Activated CD4-positive, alpha-beta T cell treated with anti-CD3 and anti-CD28 coated beads for 1 hour (primary cell): ENCODE data around the gene TXNRD2.

Experiments used
- DNase-seq: peaks from one replicate; pipeline ENCODE4 v3.0.0-alpha.2; 2020

Gene TXNRD2

GRCh38 chr22:19979712-19980493, 38.3 kb upstream of the TXNRD2 start:
- DNase-seq = no peak

DNA sequence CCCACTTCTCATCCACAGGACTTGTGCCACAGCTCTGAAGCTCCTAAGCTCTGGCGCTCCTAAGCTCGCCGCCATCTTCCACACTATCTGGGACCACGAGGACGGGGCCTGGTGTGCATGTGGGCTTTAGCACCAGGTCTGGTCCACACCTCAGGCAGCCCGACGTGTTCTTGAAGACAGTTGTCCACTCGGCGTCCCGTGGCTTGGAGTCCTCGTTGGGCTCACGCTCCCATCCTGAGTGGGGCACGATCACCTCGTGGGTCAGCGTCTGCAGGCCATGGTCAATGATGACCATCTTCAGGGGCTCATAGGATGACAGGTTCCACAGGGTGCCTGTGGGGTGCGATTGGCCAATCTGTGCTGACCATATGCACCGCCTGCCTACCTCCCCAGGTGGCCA, 37.1 kb upstream of the TXNRD2 start:
- DNase-seq = no peak

- DNase-seq = no peak
These were observed 36.0 kb upstream of the TXNRD2 start for GRCh38 chr22:19977296-19978243.

GRCh38 chr22:19976671-19977070, 35.1 kb upstream of the TXNRD2 start:
- DNase-seq = no peak

GRCh38 chr22:19975707-19976035, 34.1 kb upstream of the TXNRD2 start:
- no peak for DNase-seq

- DNase-seq = no peak
These were observed 33.5 kb upstream of the TXNRD2 start for GRCh38 chr22:19974935-19975706.

DNA sequence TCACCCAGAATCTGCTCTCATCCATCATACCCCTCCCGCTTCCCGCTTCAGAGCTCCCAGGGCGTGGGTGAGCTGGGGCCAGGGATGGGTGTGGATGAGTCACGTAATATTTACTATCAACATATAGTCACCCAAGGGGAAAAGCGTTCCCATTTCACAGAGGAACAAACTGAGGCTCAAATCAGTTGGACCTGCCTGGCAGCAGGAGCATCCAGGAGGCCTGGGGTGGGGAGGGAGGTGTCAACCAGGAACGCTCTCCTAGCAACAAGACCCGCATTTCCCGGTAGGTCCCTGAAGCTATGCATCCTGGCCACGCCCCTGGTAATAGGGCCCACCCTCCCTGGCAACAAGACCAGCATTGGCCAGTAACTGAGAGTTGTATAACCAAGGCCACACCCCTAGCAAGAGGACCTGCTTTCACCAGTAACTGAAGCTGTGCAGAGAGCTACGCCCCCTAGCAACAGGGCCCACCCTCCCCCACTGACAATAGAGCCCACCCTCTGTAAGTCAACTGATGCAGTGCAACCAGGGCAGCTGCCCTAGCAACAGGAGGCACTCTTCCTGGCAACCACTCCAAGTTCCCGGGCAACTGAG, 32.7 kb upstream of the TXNRD2 start:
- DNase-seq = no peak

- no peak for DNase-seq
These were observed 32.1 kb upstream of the TXNRD2 start for GRCh38 chr22:19973551-19974267.

DNA sequence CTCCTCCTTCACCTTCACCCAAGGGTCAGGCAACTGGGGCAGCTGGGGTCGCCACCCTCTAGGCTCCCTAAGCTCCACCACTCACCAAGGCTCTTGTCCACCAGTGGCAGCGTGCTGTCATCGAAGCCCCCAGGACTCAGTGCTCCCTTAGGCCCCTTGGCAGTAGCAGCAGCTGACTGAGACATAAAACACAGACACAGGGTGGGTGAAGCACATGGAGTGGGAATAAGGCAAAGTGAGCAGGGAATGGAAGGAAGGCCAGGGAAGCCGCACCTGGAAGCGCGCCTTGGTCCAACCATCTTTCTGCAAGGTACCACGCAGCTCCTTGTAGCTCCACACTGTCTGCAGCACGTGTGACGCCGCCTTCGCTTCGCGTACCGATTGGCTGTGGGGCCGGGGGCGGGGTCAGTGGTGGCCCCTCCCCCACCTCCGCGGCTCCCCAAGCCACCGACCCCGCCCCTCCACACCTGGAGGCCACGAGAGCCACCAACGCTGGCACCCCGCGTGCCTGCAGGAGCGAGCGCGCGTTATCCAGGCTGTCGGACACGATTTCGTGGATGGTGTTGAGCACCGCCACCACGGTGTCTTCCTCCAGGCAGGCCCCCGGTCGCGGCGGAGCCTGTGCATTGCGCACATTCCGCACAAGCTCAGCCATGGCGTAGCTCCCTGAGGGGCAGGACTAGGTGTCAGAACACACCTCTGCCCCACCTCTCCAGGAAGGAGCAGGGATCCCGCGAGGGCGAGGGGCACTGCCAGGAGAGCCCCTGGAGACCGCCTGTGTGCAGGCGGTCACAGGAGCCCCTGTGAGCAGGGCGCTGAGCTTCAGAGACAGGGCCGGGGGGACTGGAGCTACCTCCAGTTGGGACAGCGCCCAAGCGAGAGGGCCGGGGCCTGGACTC, 31.3 kb upstream of the TXNRD2 start:
- DNase-seq = no peak

DNA sequence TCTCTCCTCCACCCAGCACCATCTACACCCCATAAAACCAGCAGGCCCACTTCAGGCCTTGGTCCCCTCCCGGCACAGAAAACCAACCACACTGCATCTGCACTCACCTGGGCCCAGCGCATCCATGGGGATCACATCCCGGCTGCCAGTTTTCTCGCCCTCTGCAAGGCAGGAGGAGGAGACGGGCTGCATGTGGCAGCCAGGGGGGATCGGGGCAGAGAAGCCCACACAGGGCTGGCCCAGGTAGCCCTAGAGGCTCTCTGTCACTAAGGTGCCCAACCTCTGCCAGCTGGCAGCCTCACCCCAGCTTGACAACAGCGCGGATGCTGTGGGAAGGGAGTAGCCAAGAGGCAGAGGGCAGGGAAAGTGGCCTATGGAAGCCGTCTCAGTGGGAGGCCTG, 30.6 kb upstream of the TXNRD2 start:
- no peak for DNase-seq

DNA sequence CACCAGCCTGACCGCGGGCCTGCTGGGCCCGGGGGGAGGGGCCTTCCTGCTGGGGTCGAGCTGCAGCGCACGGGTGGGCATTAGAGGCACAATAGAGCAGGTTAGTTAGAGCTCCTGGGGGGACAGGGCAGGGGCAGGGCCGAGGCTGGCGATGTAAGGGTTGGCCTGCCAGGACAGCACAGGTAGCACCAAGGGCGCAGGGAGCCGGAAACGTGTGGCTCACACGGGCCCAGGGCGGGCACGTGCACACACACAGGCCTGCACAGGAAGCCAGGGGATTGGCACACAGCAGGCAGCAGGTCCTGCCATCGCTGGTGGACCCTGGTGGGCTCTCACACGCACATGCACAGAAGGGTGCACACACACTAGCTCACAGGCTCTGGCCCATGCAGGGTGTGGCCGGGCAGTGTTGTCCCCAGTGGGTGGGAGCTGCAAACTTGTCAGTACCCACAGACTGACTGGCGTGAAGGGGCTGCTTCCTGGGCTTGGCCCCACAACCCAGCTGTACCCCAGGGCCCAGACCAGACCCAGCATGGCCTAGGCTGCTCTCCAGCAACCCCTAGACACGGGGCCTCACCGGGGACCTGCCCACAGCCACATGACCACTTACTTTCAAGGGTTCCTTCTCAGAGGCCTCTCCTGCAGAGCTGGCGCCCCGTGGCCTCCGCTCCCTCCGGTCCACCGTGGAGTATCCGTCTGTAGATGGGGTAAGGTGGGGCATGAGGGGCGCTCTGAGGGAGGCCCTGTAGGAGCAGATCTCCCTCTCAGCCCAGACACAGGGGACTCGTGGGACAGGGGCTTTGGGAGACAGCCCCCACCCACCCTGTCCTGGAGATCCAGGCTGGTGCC, 29.9 kb upstream of the TXNRD2 start:
- DNase-seq = no peak

- DNase-seq = peak; percentile 70
These were observed 29.1 kb upstream of the TXNRD2 start for GRCh38 chr22:19970479-19971275.

DNA sequence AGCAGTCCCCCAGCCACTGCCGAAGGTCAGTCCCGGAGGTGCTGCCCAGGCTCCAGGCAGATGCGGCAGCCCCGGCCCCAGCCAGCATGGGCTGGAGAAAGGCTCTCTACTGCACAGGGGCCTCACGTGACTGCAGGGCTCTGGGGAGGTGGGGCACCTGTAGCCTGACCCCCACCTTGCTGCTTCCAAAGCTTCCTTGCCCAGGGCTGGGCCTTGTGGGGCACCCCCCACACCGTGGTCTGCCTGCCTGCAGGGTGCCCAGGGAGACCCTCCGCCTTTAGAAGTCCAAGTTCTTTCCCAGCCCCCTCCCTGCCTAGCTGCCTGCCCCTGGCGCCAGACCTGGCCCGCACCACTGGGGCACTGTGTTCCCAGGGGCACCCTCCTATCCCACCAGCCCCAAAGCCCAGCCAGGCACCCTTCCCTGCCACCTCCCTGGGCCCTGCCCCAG, 28.4 kb upstream of the TXNRD2 start:
- DNase-seq = no peak

DNA sequence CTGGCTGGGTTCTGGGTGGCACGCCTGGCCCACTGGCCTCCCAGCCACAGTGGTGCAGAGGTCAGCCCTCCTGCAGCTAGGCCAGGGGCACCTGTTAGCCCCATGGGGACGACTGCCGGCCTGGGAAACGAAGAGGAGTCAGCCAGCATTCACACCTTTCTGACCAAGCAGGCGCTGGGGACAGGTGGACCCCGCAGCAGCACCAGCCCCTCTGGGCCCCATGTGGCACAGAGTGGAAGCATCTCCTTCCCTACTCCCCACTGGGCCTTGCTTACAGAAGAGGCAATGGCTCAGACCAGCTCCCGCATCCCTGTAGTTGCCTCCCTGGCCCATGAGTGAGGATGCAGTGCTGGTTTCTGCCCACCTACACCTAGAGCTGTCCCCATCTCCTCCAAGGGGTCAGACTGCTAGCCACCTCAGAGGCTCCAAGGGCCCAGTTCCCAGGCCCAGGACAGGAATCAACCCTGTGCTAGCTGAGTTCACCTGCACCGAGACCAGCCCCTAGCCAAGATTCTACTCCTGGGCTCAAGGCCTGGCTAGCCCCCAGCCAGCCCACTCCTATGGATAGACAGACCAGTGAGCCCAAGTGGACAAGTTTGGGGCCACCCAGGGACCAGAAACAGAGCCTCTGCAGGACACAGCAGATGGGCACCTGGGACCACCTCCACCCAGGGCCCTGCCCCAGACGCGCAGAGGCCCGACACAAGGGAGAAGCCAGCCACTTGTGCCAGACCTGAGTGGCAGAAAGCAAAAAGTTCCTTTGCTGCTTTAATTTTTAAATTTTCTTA, 27.7 kb upstream of the TXNRD2 start:
- no peak for DNase-seq

DNA sequence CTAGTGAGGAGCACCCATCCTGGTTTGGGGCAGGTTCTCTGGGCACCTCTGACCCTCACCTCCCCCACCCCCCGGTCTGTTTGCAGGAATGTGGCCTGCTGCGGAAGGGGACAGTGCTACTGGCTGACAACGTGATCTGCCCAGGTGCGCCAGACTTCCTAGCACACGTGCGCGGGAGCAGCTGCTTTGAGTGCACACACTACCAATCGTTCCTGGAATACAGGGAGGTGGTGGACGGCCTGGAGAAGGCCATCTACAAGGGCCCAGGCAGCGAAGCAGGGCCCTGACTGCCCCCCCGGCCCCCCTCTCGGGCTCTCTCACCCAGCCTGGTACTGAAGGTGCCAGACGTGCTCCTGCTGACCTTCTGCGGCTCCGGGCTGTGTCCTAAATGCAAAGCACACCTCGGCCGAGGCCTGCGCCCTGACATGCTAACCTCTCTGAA, 26.9 kb upstream of the TXNRD2 start:
- no peak for DNase-seq

DNA sequence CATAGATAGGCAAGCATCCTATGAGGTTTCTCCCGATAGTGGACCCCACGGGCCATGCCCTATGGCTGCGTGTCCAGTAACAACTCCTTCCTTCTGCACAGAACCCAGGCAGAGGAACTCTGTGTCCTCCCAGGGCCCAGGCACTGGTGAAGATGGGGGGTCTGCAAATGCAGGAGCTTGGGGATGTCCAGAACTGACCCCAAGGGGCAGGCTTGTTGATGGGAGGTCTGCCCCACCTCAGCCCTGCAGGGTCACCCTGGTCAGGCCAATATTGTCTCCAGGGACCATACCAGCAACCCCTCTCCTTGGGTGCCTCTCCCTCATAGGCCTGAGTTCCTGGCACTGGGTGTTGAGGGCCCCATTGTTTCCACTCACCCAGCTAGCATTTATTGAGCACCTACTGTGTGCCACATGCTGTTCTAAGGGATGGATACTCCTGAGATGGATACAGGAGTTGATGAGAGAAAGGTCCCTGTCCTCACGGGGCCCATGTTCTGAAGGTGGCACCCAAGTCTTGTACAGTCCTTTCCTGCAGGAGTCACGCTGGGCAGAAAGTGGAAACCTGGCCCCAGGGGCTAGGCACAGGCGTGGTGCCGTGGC, 26.3 kb upstream of the TXNRD2 start:
- no peak for DNase-seq

- DNase-seq = no peak
These were observed 25.5 kb upstream of the TXNRD2 start for GRCh38 chr22:19966908-19967750.
